ENCODE data around the gene RBM8A. TPM values are rescaled to one million over a fixed set of nuclear protein-coding genes. Genes with fewer than 3 reads are reported as not detected.
A peak's percentile ranks its signal among the peaks of the same experiment; 100 is the strongest.

Gene RBM8A
- total and polyA plus RNA-seq, 4 donors = 48.8 to 66.2 (median 57.5) TPM

GRCh38 chr1:145961109-145961424 lies 33.8 kb upstream of the RBM8A start:
- H3K36me3 ChIP-seq (ENCODE audit: control insufficient read depth in 4 of 4, insufficient read depth in 3 of 4, low read depth in 1 of 4, low read length in 3 of 4) = no peaks in the 10 kb centered on the region
- H3K9ac ChIP-seq (ENCODE audit: low read depth in 1 of 2, low read length in 2 of 2) = peak overlapping the region in 1 of 2 donors; percentile 49
- peaks cover 8 to 72% (median 48%) of the 10 kb centered on the region in 4 donors for H3K4me1 ChIP-seq (ENCODE audit: control insufficient read depth in 4 of 4, insufficient read depth in 4 of 4, low read length in 3 of 4)
- peak overlapping the region; percentile 39 to 62 (median 56) for H3K4me3 ChIP-seq (ENCODE audit: low read depth in 1 of 3, low read length in 3 of 3)
- peak overlapping the region; percentile 67 to 86 for H3K27ac ChIP-seq (ENCODE audit: low read depth in 1 of 2, low read length in 2 of 2)
- TF ChIP-seq HNF4G (IDR thresholded peaks at IDR 0.05) = no peak
- TF ChIP-seq EGR1 (IDR thresholded peaks at IDR 0.05; ENCODE audit: low read depth in 2 of 2) = no peak
- no peak for TF ChIP-seq SP1 (IDR thresholded peaks at IDR 0.05)
- no peak for TF ChIP-seq REST (IDR thresholded peaks at IDR 0.05)
- no peak for TF ChIP-seq RAD21 (IDR thresholded peaks at IDR 0.05)
- no peak for TF ChIP-seq FOXA2 (IDR thresholded peaks at IDR 0.05)
- no peak for TF ChIP-seq TAF1 (conservative IDR thresholded peaks at IDR 0.05)
- no peak for TF ChIP-seq HNF4A (conservative IDR thresholded peaks at IDR 0.05)
- no peak for TF ChIP-seq GABPA (IDR thresholded peaks at IDR 0.05 in 1 of 2, conservative IDR thresholded peaks at IDR 0.05 in 1 of 2)
- 1% methylated on average over 22 of the region's 22 CpGs for WGBS
- no peaks in the 10 kb centered on the region for H3K9me3 ChIP-seq (ENCODE audit: control insufficient read depth in 4 of 4, low read length in 3 of 4)
- no peak for DNase-seq (ENCODE audit: low spot score)
- H3K27me3 ChIP-seq (ENCODE audit: control insufficient read depth in 4 of 4, insufficient read depth in 4 of 4, low read length in 3 of 4) = no peaks in the 10 kb centered on the region

DNA sequence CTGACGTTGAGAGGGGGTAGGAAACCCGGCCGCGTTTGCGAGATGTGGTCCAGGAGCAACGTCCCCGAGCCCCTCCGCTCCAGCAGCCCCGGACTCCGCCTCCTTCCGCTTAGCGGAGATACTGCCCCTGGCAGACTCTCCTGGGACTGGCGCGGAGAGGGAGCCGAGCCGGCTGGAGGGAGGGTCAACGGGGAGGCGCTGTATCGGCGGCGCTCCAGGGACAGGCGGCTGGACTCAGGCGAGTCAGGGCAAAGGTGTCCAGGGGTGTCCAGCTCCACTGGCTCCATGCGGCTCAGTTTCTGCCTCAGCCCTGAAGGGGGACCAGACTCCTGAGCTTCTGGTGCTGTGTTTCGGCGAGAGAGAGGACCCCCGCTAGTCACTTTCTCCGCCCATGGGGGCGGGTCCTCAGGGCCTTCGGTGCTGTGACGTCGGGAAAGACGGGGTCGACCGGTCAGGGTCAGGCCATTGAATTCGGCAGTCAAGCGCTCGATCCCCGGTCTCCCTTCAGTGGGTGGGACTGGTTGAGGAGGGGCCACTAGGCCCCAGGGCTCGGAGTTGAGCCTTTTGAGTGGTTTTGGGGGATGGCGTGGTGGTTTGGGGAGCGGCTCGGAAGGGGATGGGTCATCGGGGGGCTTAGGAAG lies 33.3 kb upstream of the RBM8A start:
- Histone ChIP-seq H3K9ac (ENCODE audit: low read depth in 1 of 2, low read length in 2 of 2) (peak overlapping the region in 1 of 2 donors; percentile 49), H3K27me3 (ENCODE audit: control insufficient read depth in 4 of 4, insufficient read depth in 4 of 4, low read length in 3 of 4) (no peaks in the 10 kb centered on the region), H3K27ac (ENCODE audit: low read depth in 1 of 2, low read length in 2 of 2) (peak overlapping the region; percentile 67 to 86), H3K4me1 (ENCODE audit: control insufficient read depth in 4 of 4, insufficient read depth in 4 of 4, low read length in 3 of 4) (peaks cover 10 to 75% (median 52%) of the 10 kb centered on the region in 4 donors), H3K4me3 (ENCODE audit: low read depth in 1 of 3, low read length in 3 of 3) (peak overlapping the region; percentile 56 to 71 (median 62)), H3K9me3 (ENCODE audit: control insufficient read depth in 4 of 4, low read length in 3 of 4) (no peaks in the 10 kb centered on the region), H3K36me3 (ENCODE audit: control insufficient read depth in 4 of 4, insufficient read depth in 3 of 4, low read depth in 1 of 4, low read length in 3 of 4) (no peaks in the 10 kb centered on the region)
- TF ChIP-seq, protein P1, sequence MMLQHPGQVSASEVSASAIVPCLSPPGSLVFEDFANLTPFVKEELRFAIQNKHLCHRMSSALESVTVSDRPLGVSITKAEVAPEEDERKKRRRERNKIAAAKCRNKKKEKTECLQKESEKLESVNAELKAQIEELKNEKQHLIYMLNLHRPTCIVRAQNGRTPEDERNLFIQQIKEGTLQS (IDR thresholded peaks at IDR 0.05) = no peak
- peak; percentile 59 to 78 for TF ChIP-seq RXRA (IDR thresholded peaks at IDR 0.05)
- peak; percentile 12 for TF ChIP-seq HNF4G (IDR thresholded peaks at IDR 0.05)
- no peak for TF ChIP-seq FOXA1 (IDR thresholded peaks at IDR 0.05)
- TF ChIP-seq YY1 (IDR thresholded peaks at IDR 0.05) = peak; percentile 88
- TF ChIP-seq JUND (IDR thresholded peaks at IDR 0.05) = peak in 1 of 2 donors; percentile 30
- peak; percentile 19 to 45 for TF ChIP-seq HNF4A (conservative IDR thresholded peaks at IDR 0.05)
- peak; percentile 59 for TF ChIP-seq SP1 (IDR thresholded peaks at IDR 0.05)
- TF ChIP-seq TAF1 (conservative IDR thresholded peaks at IDR 0.05) = peak; percentile 84
- no peak for TF ChIP-seq FOXA2 (IDR thresholded peaks at IDR 0.05)
- TF ChIP-seq NR2F2 (IDR thresholded peaks at IDR 0.05) = peak; percentile 82
- TF ChIP-seq GABPA (IDR thresholded peaks at IDR 0.05 in 1 of 2, conservative IDR thresholded peaks at IDR 0.05 in 1 of 2) = no peak
- no peak for TF ChIP-seq CTCF (IDR thresholded peaks at IDR 0.05; ENCODE audit: low read depth, low read length, missing input control)
- no peak for TF ChIP-seq RAD21 (IDR thresholded peaks at IDR 0.05)
- no peak for TF ChIP-seq EGR1 (IDR thresholded peaks at IDR 0.05; ENCODE audit: low read depth in 2 of 2)
- TF ChIP-seq MAX (IDR thresholded peaks at IDR 0.05) = peak; percentile 23
- peak; percentile 77 for TF ChIP-seq REST (IDR thresholded peaks at IDR 0.05)
- no peak for TF ChIP-seq ZBTB33 (IDR thresholded peaks at IDR 0.05)
- under 1% methylated on average over 44 of the region's 44 CpGs for WGBS
- peak; percentile 75 for DNase-seq (ENCODE audit: low spot score)
